Bronchial epithelial cell (primary cell): ENCODE data around the gene VWA8. TPM values are rescaled to one million over a fixed set of nuclear protein-coding genes. Genes with fewer than 3 reads are reported as not detected.

ENCODE experiments used
- DNase-seq: peaks from one replicate; pipeline ENCODE4 v3.0.0-alpha.2; 2010; ENCODE audit warnings: low read depth
- FAIRE-seq: peaks from 2 replicates; lab custom pipeline; 2011; peaks lifted over from hg19 to GRCh38; lab: Jason Lieb, UNC
- H3K27me3 ChIP-seq: 2 replicates; pipeline ENCODE4 v1.5.1; 2011; ENCODE audit warnings: low read length; ENCODE audit not compliant: control insufficient read depth, insufficient read depth
- H3K36me3 ChIP-seq: 2 replicates; pipeline ENCODE4 v1.5.1; 2011; ENCODE audit warnings: low read length; ENCODE audit not compliant: control insufficient read depth, insufficient read depth
- H3K4me3 ChIP-seq: 2 replicates; pipeline ENCODE4 v1.5.1; 2011; ENCODE audit warnings: mild to moderate bottlenecking, low read depth, low read length, control low read depth
- total RNA-seq: library from RNA; depleted of rRNA; stranded (reverse); fragments of >200 nt; gene quantifications from 2 replicates; pipeline ENCODE4 v1.2.1, GENCODE V29; 2014
- TF ChIP-seq, protein P1 (sequence below): IDR thresholded peaks from 2 replicates; pipeline ENCODE4 v1.5.1; 2011; ENCODE audit warnings: mild to moderate bottlenecking, moderate library complexity, low read length, control low read depth, inconsistent platforms; ENCODE audit not compliant: insufficient read depth, severe bottlenecking

Gene VWA8
- total RNA-seq, 1 donor from 2014 or later = 17.1 TPM

DNA sequence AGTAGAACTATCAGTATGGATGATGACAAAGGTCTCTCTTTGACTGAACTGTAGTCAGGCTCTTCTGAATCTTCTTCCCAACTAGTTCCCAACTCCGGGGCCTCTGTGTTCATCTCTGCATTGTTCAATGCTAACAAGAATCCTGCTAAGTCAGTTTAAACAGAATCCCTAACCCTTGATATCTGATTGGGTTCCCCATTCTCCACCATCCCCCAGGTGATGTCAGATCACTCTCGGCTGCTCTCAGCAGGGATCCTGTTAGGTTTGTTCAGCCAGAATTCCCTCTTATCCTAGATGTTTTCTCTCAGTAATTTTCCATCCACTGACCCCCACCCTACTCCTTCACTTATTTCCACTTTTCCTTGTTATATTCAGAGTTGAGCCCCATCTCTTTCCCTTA, 280.0 kb downstream of the VWA8 start:
- no peak overlapping the region for H3K4me3 ChIP-seq
- FAIRE-seq (no peak), DNase-seq (no peak)
- TF ChIP-seq, protein P1, sequence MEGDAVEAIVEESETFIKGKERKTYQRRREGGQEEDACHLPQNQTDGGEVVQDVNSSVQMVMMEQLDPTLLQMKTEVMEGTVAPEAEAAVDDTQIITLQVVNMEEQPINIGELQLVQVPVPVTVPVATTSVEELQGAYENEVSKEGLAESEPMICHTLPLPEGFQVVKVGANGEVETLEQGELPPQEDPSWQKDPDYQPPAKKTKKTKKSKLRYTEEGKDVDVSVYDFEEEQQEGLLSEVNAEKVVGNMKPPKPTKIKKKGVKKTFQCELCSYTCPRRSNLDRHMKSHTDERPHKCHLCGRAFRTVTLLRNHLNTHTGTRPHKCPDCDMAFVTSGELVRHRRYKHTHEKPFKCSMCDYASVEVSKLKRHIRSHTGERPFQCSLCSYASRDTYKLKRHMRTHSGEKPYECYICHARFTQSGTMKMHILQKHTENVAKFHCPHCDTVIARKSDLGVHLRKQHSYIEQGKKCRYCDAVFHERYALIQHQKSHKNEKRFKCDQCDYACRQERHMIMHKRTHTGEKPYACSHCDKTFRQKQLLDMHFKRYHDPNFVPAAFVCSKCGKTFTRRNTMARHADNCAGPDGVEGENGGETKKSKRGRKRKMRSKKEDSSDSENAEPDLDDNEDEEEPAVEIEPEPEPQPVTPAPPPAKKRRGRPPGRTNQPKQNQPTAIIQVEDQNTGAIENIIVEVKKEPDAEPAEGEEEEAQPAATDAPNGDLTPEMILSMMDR = no peak
- H3K27me3 ChIP-seq = no peaks in the 10 kb centered on the region
- peaks cover 2% of the 10 kb centered on the region for H3K36me3 ChIP-seq

GRCh38 chr13:41678848-41679247, 282.1 kb downstream of the VWA8 start:
- no peak overlapping the region for H3K4me3 ChIP-seq
- FAIRE-seq (no peak), DNase-seq (no peak)
- H3K27me3 ChIP-seq = no peaks in the 10 kb centered on the region
- H3K36me3 ChIP-seq = peaks cover 2% of the 10 kb centered on the region
- TF ChIP-seq, protein P1 = no peak

DNA sequence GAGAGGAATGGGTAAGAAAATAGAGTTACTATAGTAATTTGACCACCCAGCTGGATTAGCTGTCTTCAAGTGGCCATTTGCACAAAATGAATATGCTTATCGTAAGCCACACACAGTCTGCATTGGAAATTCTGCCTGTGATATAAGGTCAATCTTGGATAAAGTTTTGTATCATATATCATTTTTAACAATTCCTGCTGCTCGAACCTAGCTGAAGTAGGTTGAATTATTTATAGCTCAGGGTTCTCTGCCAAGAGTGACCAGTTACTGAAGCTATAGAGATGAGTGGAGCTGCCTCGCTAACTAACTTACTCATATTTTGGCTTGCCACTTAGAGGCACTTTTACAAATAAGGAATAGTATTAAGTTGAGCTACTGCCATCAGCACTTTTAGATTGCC, 282.7 kb downstream of the VWA8 start:
- TF ChIP-seq, protein P1 = no peak
- FAIRE-seq (no peak), DNase-seq (no peak)
- H3K4me3 ChIP-seq = no peak overlapping the region
- H3K27me3 ChIP-seq = no peaks in the 10 kb centered on the region
- no peaks in the 10 kb centered on the region for H3K36me3 ChIP-seq

- H3K4me3 ChIP-seq = no peak overlapping the region
- DNase-seq (peak; percentile 57), FAIRE-seq (no peak)
- no peaks in the 10 kb centered on the region for H3K27me3 ChIP-seq
- TF ChIP-seq, protein P1 = no peak
- no peaks in the 10 kb centered on the region for H3K36me3 ChIP-seq
Measured at GRCh38 chr13:41675306-41675705, 285.6 kb downstream of the VWA8 start.

- FAIRE-seq = no peak
- no peaks in the 10 kb centered on the region for H3K36me3 ChIP-seq
Measured at GRCh38 chr13:41674246-41674645, 286.7 kb downstream of the VWA8 start.

GRCh38 chr13:41673640-41674039, 287.3 kb downstream of the VWA8 start:
- H3K36me3 ChIP-seq = no peaks in the 10 kb centered on the region
- H3K4me3 ChIP-seq = no peak overlapping the region
- FAIRE-seq = no peak
- TF ChIP-seq, protein P1 = no peak
- no peaks in the 10 kb centered on the region for H3K27me3 ChIP-seq
- no peak for DNase-seq

More at GRCh38 chr13:41674246-41674645, 286.7 kb downstream of the VWA8 start:
- Histone ChIP-seq H3K27me3 (no peaks in the 10 kb centered on the region), H3K4me3 (no peak overlapping the region)
- DNase-seq = no peak
- TF ChIP-seq, protein P1 = no peak
